ENCODE results near the gene MUS81. TPM values are rescaled to one million over a fixed set of nuclear protein-coding genes. Genes with fewer than 3 reads are reported as not detected.

Gene MUS81
- total and polyA plus RNA-seq, 10 of the 15 experiments (the other 5 are each of a cell fraction or from before 2014, with no cell fraction given), result 11.8 to 76.1 (median 48.4) TPM

DNA sequence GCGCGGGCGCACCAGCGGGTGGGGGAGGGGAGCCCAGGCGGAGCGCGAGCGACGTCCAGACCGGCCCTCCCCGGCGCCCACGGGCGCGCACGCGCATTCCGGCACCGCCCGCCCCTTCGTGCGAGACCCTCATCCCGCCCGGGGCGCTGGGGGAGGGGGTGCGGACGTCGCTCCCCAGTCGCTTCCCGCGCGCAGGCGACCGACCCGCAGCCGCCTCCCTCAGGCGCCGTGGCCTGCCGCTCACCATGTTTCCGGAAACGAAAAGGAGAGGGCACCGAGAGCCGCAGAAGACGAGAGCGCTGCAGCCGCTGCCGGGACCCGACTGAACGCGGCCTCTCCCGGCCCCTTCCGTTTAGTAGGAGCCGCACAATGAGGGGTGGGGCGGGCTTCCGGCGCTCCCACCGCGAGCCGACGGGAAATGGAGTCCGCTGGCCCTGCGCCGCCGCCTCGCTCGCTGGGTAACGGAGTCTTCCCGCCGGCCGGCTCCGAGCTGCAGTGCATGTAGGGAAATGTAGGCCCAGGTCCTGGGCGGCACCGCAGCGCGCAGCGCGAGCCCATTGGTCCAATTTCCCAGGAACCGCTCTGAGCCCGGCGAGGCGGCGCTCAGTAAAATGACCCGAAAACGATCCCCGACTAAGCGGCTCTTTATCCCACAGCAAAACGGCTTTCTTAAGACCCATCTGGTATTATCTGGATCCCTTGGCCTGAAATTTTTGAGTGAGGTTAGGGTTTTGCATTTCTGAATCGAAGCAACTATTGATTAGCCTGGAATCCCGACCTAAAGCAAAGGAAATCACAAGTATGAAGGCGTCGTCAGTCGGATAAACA, 2.2 kb upstream of the MUS81 start, which contains the start of gene CFL1 (continued):
- TF ChIP-seq TCF3 (IDR thresholded peaks at IDR 0.05; ENCODE audit: borderline replicate concordance, insufficient read depth, low read depth, low read length) (peak; percentile 87; the same call in 1 of the 2 replicates), RBBP5 (conservative IDR thresholded peaks at IDR 0.05) (no peak), ZSCAN29 (IDR thresholded peaks at IDR 0.05) (0 out of 2 replicates have a peak, but pooled peaks have one; percentile 19), ATF2 (IDR thresholded peaks at IDR 0.05; ENCODE audit: low read length) (no peak), BRCA1 (IDR thresholded peaks at IDR 0.05; ENCODE audit: low read depth, low read length) (no peak), STAT3 (IDR thresholded peaks at IDR 0.05; ENCODE audit: low read depth, low read length) (no peak), POLR2A (IDR thresholded peaks at IDR 0.05; ENCODE audit: low read depth, low read length) (peak; percentile 98), HDAC2 (IDR thresholded peaks at IDR 0.05) (no peak), EED (IDR thresholded peaks at IDR 0.05; ENCODE audit: low read depth) (no peak), EGR1 (IDR thresholded peaks at IDR 0.05; ENCODE audit: borderline replicate concordance in 1 of 2, low read depth in 2 of 2, low read length in 2 of 2) (no peak), IKZF2 (IDR thresholded peaks at IDR 0.05) (no peak; a peak in 1 of 4 replicates), ZNF622 (IDR thresholded peaks at IDR 0.05) (no peak; the same call in 1 of the 2 replicates), BCL3 (IDR thresholded peaks at IDR 0.05; ENCODE audit: borderline replicate concordance, insufficient read depth, low read depth, low read length, poor library complexity, severe bottlenecking) (no peak), E2F8 (IDR thresholded peaks at IDR 0.05; ENCODE audit: low read depth, partially characterized antibody) (no peak), RCOR1 (conservative IDR thresholded peaks at IDR 0.05; ENCODE audit: low read depth, low read length) (0 out of 2 replicates have a peak, but pooled peaks have one; percentile 80), FOXM1 (IDR thresholded peaks at IDR 0.05; ENCODE audit: low read depth, low read length) (no peak)
- TF ChIP-seq, protein P1, sequence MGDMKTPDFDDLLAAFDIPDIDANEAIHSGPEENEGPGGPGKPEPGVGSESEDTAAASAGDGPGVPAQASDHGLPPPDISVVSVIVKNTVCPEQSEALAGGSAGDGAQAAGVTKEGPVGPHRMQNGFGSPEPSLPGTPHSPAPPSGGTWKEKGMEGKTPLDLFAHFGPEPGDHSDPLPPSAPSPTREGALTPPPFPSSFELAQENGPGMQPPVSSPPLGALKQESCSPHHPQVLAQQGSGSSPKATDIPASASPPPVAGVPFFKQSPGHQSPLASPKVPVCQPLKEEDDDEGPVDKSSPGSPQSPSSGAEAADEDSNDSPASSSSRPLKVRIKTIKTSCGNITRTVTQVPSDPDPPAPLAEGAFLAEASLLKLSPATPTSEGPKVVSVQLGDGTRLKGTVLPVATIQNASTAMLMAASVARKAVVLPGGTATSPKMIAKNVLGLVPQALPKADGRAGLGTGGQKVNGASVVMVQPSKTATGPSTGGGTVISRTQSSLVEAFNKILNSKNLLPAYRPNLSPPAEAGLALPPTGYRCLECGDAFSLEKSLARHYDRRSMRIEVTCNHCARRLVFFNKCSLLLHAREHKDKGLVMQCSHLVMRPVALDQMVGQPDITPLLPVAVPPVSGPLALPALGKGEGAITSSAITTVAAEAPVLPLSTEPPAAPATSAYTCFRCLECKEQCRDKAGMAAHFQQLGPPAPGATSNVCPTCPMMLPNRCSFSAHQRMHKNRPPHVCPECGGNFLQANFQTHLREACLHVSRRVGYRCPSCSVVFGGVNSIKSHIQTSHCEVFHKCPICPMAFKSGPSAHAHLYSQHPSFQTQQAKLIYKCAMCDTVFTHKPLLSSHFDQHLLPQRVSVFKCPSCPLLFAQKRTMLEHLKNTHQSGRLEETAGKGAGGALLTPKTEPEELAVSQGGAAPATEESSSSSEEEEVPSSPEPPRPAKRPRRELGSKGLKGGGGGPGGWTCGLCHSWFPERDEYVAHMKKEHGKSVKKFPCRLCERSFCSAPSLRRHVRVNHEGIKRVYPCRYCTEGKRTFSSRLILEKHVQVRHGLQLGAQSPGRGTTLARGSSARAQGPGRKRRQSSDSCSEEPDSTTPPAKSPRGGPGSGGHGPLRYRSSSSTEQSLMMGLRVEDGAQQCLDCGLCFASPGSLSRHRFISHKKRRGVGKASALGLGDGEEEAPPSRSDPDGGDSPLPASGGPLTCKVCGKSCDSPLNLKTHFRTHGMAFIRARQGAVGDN (IDR thresholded peaks at IDR 0.05), result peak; percentile 90
